Breast epithelium (tissue), 3 donors: ENCODE measurements around the gene TNFAIP1.

Experiments used
- POLR2A ChIP-seq: fragments of 450-650 bp; IDR thresholded peaks from one replicate; pipeline ENCODE4 v1.6.1; 2016; ENCODE audit warnings: antibody characterized with exemption, mild to moderate bottlenecking, moderate library complexity
- TF ChIP-seq, protein P1 (sequence below), 3 donors: fragments of 450-650 bp; IDR thresholded peaks; one replicate each; pipeline ENCODE4 v1.5.1; 2016 to 2017; ENCODE audit warnings: antibody characterized with exemption in 3 of 3, mild to moderate bottlenecking in 3 of 3, moderate library complexity in 3 of 3

DNA sequence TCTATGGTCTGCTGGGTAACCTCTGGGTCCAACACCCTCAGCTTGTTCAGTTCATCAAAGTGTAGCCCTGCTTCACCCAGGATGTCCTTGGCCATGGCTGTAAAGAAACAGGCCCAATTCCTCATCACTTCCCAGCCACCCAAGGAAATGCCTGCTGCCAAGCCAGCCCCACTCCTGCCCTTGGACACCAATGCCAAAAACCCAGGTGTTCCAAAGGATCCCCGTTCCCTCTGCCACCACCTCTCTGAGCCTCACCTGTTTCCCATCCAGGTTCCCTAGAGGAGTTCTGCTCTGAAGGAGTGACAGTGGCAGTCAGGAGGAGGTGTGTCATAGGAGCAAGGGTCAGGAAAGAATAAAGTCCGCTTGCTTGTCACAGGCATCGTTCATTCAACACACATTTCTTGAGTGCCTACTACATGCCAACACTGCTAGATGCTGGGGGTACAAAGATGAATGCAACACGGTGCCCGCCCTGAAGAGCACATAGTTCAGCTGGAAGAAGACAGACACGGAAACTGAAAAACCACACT is 3.6 kb upstream of the TNFAIP1 start:
- TF ChIP-seq, protein P1, sequence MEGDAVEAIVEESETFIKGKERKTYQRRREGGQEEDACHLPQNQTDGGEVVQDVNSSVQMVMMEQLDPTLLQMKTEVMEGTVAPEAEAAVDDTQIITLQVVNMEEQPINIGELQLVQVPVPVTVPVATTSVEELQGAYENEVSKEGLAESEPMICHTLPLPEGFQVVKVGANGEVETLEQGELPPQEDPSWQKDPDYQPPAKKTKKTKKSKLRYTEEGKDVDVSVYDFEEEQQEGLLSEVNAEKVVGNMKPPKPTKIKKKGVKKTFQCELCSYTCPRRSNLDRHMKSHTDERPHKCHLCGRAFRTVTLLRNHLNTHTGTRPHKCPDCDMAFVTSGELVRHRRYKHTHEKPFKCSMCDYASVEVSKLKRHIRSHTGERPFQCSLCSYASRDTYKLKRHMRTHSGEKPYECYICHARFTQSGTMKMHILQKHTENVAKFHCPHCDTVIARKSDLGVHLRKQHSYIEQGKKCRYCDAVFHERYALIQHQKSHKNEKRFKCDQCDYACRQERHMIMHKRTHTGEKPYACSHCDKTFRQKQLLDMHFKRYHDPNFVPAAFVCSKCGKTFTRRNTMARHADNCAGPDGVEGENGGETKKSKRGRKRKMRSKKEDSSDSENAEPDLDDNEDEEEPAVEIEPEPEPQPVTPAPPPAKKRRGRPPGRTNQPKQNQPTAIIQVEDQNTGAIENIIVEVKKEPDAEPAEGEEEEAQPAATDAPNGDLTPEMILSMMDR (IDR thresholded peaks at IDR 0.05), result no peak
- TF ChIP-seq POLR2A, result no peak
